H1 (cell line): Measurements from ENCODE around the gene DHTKD1.

Experiments
- ATF3 ChIP-seq: IDR thresholded peaks from 2 replicates; pipeline ENCODE4 v1.6.1; 2011; ENCODE audit warnings: low read depth, mild to moderate bottlenecking, low read length; ENCODE audit not compliant: insufficient read depth
- BRCA1 ChIP-seq: IDR thresholded peaks from 2 replicates; pipeline ENCODE4 v1.6.1; 2012; ENCODE audit warnings: low read depth, low read length, improper control_type of control experiment
- EGR1 ChIP-seq: IDR thresholded peaks from 2 replicates; pipeline ENCODE4 v1.6.1; 2011; ENCODE audit warnings: low read depth, low read length, borderline replicate concordance
- POLR2AphosphoS5 ChIP-seq: IDR thresholded peaks from 2 replicates; pipeline ENCODE4 v1.6.1; 2011; ENCODE audit warnings: low read depth, low read length

- TF ChIP-seq POLR2AphosphoS5 = no peak
- TF ChIP-seq EGR1 = no peak
- no peak for TF ChIP-seq BRCA1
- no peak for TF ChIP-seq ATF3
These were observed 26.9 kb upstream of the DHTKD1 start for GRCh38 chr10:12041766-12042408.
